GM12878 (cell line): ENCODE results near the gene KCNS3. TPM values are rescaled to one million over a fixed set of nuclear protein-coding genes. Genes with fewer than 3 reads are reported as not detected.

Experiments
- ATAC-seq: fragments of 200-7000 bp; cut with Tn5 transposase; 3 replicates; pipeline ENCODE4 v1.9.1; 2020; ENCODE audit warnings: mild to moderate bottlenecking, moderate library complexity
- BruUV-seq: library from RNA; stranded (reverse); fragments of 400-500 nt; replicated peaks from 2 replicates; lab custom pipeline; 2021; lab: Mats Ljungman, UMichigan
- CTCF ChIA-PET: fragments of 300-600 bp; sonication (Branson Sonifier 250); formaldehyde crosslinking; extraction: SDS; loops from one replicate; lab custom pipeline; 2021; ENCODE audit warnings: inconsistent platforms; lab: Yijun Ruan, JAX
- POLR2A ChIA-PET: fragments of 350-600 bp; formaldehyde crosslinking; extraction: SDS; loops from one replicate; lab custom pipeline; 2021; ENCODE audit warnings: inconsistent platforms; lab: Charles Lee
- RAD21 ChIA-PET: fragments of 300-600 bp; sonication (Branson Sonifier 250); formaldehyde crosslinking; loops from one replicate; lab custom pipeline; 2023; ENCODE audit warnings: antibody characterized with exemption; ENCODE audit not compliant: unreplicated experiment; lab: Charles Lee
- SMC1A ChIA-PET: fragments of 300-600 bp; sonication (Branson Sonifier 250); formaldehyde crosslinking; loops from one replicate; lab custom pipeline; 2023; ENCODE audit not compliant: unreplicated experiment, uncharacterized antibody; lab: Charles Lee
- DNase-seq: peaks from one replicate; pipeline ENCODE4 v3.0.0-alpha.2; 2011; ENCODE audit warnings: low read depth, low spot score
- FAIRE-seq: peaks from 3 replicates; lab custom pipeline; 2011; peaks lifted over from hg19 to GRCh38; lab: Jason Lieb, UNC
- H2AFZ ChIP-seq: 2 replicates; pipeline ENCODE4 v1.6.0; 2011; ENCODE audit warnings: low read depth, low read length, control low read depth; ENCODE audit not compliant: control insufficient read depth
- H3K27ac ChIP-seq: 2 replicates; pipeline ENCODE4 v1.5.1; 2011; ENCODE audit warnings: control low read depth; ENCODE audit not compliant: control insufficient read depth, insufficient read depth
- H3K27me3 ChIP-seq, 2 experiments: replicated peaks in 1 of 2; 2 replicates each; pipeline versions ENCODE4 v1.6.0 to v1.6.1; 2011; ENCODE audit warnings: low read length in 1 of 2; ENCODE audit not compliant: control insufficient read depth in 2 of 2, insufficient read depth in 2 of 2
- H3K36me3 ChIP-seq, 2 experiments: 2 replicates each; pipeline ENCODE4 v1.5.1; 2011; ENCODE audit warnings: low read length in 1 of 2; ENCODE audit not compliant: control insufficient read depth in 2 of 2, insufficient read depth in 2 of 2
- H3K4me1 ChIP-seq: 2 replicates; pipeline ENCODE4 v1.6.1; 2011; ENCODE audit warnings: mild to moderate bottlenecking, low read length, moderate library complexity, mixed read lengths; ENCODE audit not compliant: control insufficient read depth, insufficient read depth
- H3K4me2 ChIP-seq: 2 replicates; pipeline ENCODE4 v1.6.0; 2011; ENCODE audit warnings: control low read depth; ENCODE audit not compliant: control insufficient read depth, insufficient read depth
- H3K4me3 ChIP-seq: fragments of 200-600 bp; sonication (generic); 2 replicates; pipeline ENCODE4 v1.5.1; 2016
- H3K79me2 ChIP-seq: 2 replicates; pipeline ENCODE4 v1.6.0; 2011; ENCODE audit warnings: low read length; ENCODE audit not compliant: control insufficient read depth, insufficient read depth
- H3K9ac ChIP-seq: 2 replicates; pipeline ENCODE4 v1.8.0; 2011; ENCODE audit warnings: low read length, control low read depth, mixed read lengths; ENCODE audit not compliant: control insufficient read depth, insufficient read depth
- H3K9me3 ChIP-seq: replicated peaks from 3 replicates; pipeline ENCODE4 v1.5.1; 2011; ENCODE audit warnings: mild to moderate bottlenecking, low read length; ENCODE audit not compliant: control insufficient read depth, insufficient read depth
- H4K20me1 ChIP-seq: 2 replicates; pipeline ENCODE4 v1.6.0; 2011; ENCODE audit not compliant: control insufficient read depth, insufficient read depth
- ATF7 ChIP-seq: fragments of 450-650 bp; IDR thresholded peaks from 2 replicates; pipeline ENCODE4 v1.6.1; 2016; ENCODE audit warnings: low read depth, mild to moderate bottlenecking
- BCL11A ChIP-seq: IDR thresholded peaks from 2 replicates; pipeline ENCODE4 v1.6.1; 2011; ENCODE audit warnings: low read depth, low read length
- EED ChIP-seq: sonication (generic); IDR thresholded peaks from 2 replicates; pipeline ENCODE4 v1.6.1; 2016; ENCODE audit warnings: antibody characterized with exemption, low read depth
- MEF2A ChIP-seq: IDR thresholded peaks from 2 replicates; pipeline ENCODE4 v1.6.1; 2011; ENCODE audit warnings: low read depth, mild to moderate bottlenecking, low read length, moderate library complexity; ENCODE audit not compliant: insufficient read depth
- SUPT20H ChIP-seq: IDR thresholded peaks from 2 replicates; pipeline ENCODE4 v1.6.1; 2011; ENCODE audit warnings: low read depth, mild to moderate bottlenecking, low read length, moderate library complexity, borderline replicate concordance; ENCODE audit not compliant: control insufficient read depth
- YY1 ChIP-seq: IDR thresholded peaks from 2 replicates; pipeline ENCODE4 v1.6.1; 2011; ENCODE audit warnings: low read depth, mild to moderate bottlenecking, low read length
- WGBS: methylation state at CpG from one replicate; pipeline ENCODE4 v1.1.6; 2016; ENCODE audit warnings: low lambda C conversion rate; ENCODE audit not compliant: insufficient replicate concordance, insufficient coverage; ENCODE audit errors: missing lambda C conversion rate; 5-methylcytosine and 5-hydroxymethylcytosine counted together
- in situ Hi-C: fragments of 300-500 bp; cut with MboI; formaldehyde crosslinking; loops from 9 replicates; pipeline ENCODE4 v1.14.3; 2018; ENCODE audit warnings: mixed read lengths
- intact Hi-C: fragments of 100-400 bp; cut with micrococcal nuclease; formaldehyde crosslinking; loops from one replicate; pipeline ENCODE4 v1.14.2; 2022; ENCODE audit not compliant: unreplicated experiment
- polyA plus RNA-seq, 11 experiments: library from polyadenylated mRNA; depleted of rRNA in 4 of 11; unstranded in 6 of 11; stranded (reverse) in 5 of 11; fragments of >200 nt; fragmentation: Nextera tagmentation in 4 of 11; fragmentation: Illumina TruSeq in 1 of 11; extraction: Ambion mirVana in 4 of 11; extraction: Trizol in 1 of 11; gene quantifications; 1 replicate in 1 of 11; 2 replicates in 10 of 11; pipeline versions ENCODE4 v1.2.1 to v1.2.3, GENCODE V29; 2011 to 2016; ENCODE audit warnings: inconsistent platforms in 2 of 11, missing spikeins in 2 of 11, low read depth in 1 of 11
- total RNA-seq, 4 experiments: library from RNA; depleted of rRNA in 3 of 4; stranded (reverse); fragments of >200 nt in 3 of 4; fragmentation: Illumina TruSeq in 1 of 4; extraction: Trizol in 1 of 4; gene quantifications; 2 replicates each; pipeline versions ENCODE4 v1.2.1 to v1.2.3, GENCODE V29; 2013 to 2021
- TF ChIP-seq, protein P1 (sequence below), 3 experiments: IDR thresholded peaks in 2 of 3; conservative IDR thresholded peaks in 1 of 3; 2 replicates each; pipeline ENCODE4 v1.5.1; 2011; ENCODE audit warnings: low read depth in 3 of 3, low read length in 3 of 3, mild to moderate bottlenecking in 3 of 3, control low read depth in 2 of 3, moderate library complexity in 2 of 3, inconsistent platforms in 1 of 3, mixed read lengths in 1 of 3; ENCODE audit not compliant: control insufficient read depth in 2 of 3, insufficient read depth in 1 of 3; ENCODE audit errors: extremely low read depth in 1 of 3

The KCNS3 gene
- total and polyA plus RNA-seq, 10 of the 15 experiments (the other 5 are each of a cell fraction or from before 2014, with no cell fraction given) = not detected

DNA sequence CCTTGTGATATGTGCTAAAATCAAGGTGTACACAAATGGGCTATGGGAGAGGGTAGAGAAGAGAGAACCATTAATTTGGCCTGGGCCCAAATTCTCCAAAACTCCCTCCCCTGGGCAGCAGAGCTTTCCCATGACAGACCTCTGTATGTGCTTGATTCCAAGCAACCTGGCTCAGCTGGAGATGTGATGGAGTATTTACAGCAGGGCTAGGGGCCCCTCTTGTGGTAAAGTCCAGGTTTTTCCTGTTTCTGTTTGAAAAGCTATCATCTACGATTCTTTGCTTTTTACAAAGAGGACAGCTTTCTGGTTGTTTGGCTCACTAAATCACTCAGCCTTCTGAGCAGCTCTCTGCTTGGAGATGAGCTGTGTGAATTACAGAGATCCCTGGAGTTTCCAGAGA is 40.3 kb downstream of the KCNS3 start:
- CTCF ChIA-PET = interaction anchor here (0.8 to 1.6 kb wide), 5 partner anchors 70 to 448 kb away, joined by 3 to 4 read pairs (median 3); no protein-coding TSS in a partner anchor
- no peak for DNase-seq
- POLR2A ChIA-PET = no interaction called here
- H3K4me2 ChIP-seq = no peak overlapping the region
- H3K9me3 ChIP-seq = no peaks in the 10 kb centered on the region
- ATAC-seq = no peak
- in situ Hi-C loops = no loop called here
- H3K36me3 ChIP-seq = no peaks in the 10 kb centered on the region
- intact Hi-C loops = no loop called here
- no TSS peak for BruUV-seq
- no peak for FAIRE-seq
- no peaks in the 10 kb centered on the region for H3K27me3 ChIP-seq
- TF ChIP-seq ATF7 (no peak), MEF2A (no peak), SUPT20H (no peak), EED (no peak), BCL11A (no peak), YY1 (no peak)
- TF ChIP-seq, protein P1, sequence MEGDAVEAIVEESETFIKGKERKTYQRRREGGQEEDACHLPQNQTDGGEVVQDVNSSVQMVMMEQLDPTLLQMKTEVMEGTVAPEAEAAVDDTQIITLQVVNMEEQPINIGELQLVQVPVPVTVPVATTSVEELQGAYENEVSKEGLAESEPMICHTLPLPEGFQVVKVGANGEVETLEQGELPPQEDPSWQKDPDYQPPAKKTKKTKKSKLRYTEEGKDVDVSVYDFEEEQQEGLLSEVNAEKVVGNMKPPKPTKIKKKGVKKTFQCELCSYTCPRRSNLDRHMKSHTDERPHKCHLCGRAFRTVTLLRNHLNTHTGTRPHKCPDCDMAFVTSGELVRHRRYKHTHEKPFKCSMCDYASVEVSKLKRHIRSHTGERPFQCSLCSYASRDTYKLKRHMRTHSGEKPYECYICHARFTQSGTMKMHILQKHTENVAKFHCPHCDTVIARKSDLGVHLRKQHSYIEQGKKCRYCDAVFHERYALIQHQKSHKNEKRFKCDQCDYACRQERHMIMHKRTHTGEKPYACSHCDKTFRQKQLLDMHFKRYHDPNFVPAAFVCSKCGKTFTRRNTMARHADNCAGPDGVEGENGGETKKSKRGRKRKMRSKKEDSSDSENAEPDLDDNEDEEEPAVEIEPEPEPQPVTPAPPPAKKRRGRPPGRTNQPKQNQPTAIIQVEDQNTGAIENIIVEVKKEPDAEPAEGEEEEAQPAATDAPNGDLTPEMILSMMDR (IDR thresholded peaks at IDR 0.05 in 2 of 3, conservative IDR thresholded peaks at IDR 0.05 in 1 of 3; ENCODE audit: control insufficient read depth in 2 of 3, extremely low read depth in 1 of 3, insufficient read depth in 1 of 3, low read depth in 3 of 3, low read length in 3 of 3) = peak in 1 of 3 experiments; percentile 12; a peak in 1 of 6 replicates
- TF ChIP-seq, all 136 proteins: peak for 1
- H2AFZ ChIP-seq = no peak overlapping the region
- H3K27ac ChIP-seq = no peak overlapping the region
- H4K20me1 ChIP-seq = no peaks in the 10 kb centered on the region
- WGBS = 0% methylated on average over 1 of the region's 1 CpG
- no peak overlapping the region for H3K9ac ChIP-seq
- H3K79me2 ChIP-seq = no peaks in the 10 kb centered on the region
- ChIA-PET RAD21 (no interaction called here), SMC1A (interaction anchor here (1.0 to 1.5 kb wide), 3 partner anchors 18 to 200 kb away, joined by 3 to 4 read pairs (median 3); no protein-coding TSS in a partner anchor)
- H3K4me1 ChIP-seq = no peaks in the 10 kb centered on the region
- no peak overlapping the region for H3K4me3 ChIP-seq
